Epidermal melanocyte (primary cell): ENCODE measurements around the gene ATP5F1D.

Source experiments
- DNase-seq: peaks from one replicate; pipeline ENCODE4 v3.0.0; 2011; ENCODE audit warnings: low spot score; ENCODE audit not compliant: insufficient read length

The ATP5F1D gene

DNA sequence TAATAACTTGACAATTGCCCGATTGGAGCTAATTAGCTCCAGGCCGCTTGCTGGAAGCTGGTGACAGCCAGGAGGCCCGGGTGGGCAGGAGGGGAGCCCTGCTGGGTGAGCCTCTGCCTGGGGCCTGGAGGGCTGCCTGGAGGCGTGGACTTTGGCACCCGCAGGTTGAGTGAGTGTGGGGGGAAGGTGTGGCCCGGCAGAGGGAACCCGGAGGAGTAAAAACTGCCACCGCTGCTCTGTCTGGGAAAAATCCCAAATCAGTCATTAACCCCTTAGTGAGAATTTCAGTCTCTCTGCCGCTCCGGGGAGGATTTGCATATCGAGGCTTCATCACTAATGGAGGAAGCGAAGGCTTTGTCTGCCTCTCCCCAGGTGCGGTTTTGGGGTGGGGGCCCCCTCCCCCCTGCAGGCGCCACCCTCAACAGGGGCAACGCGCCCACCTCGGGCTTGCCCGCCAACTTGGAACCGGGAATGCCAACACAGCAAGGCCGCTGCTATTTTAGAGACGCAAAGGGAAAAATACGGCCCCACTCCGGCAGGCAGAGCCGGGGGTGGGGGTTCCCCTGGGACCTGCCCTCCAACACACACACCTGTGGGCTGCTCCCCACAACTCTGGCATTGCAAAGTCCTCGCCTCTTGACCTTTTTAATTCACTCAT, 50.3 kb downstream of the ATP5F1D start:
- no peak for DNase-seq

DNA sequence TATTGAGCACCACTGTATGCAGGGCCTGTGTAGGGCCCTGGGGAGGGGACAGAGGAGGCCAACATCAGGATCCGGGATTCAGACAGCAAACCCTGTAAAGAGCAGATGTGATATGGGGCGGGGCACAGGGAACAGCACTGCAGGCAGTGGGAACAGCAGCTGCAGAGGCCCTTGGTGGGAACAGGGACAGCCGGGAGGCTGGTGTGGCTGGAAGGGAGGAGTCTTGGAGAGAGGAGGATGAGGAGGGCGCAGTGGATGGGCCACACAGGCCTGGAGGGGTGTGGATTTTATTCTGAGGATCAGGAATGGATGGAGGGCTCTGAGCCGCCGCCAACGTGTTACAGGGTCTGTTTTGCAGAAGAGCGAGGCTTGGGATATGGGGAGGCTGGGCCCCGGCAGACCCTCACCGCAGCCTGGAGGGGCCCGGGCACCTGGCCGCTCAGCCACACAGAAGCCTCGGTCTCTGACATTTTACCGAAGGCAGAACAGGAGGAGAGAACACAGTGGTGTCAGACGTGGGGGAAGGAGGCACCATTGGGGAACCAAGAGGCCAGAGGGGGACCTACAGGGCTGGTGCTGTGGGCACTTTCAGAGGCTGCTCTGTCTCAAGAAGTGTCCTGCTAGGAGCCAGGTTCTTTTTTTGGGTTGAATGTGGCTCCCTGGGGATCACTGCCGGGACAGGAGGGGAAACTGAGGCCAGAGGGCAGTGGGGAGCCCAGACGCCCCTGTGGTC, 51.0 kb downstream of the ATP5F1D start:
- no peak for DNase-seq

DNA sequence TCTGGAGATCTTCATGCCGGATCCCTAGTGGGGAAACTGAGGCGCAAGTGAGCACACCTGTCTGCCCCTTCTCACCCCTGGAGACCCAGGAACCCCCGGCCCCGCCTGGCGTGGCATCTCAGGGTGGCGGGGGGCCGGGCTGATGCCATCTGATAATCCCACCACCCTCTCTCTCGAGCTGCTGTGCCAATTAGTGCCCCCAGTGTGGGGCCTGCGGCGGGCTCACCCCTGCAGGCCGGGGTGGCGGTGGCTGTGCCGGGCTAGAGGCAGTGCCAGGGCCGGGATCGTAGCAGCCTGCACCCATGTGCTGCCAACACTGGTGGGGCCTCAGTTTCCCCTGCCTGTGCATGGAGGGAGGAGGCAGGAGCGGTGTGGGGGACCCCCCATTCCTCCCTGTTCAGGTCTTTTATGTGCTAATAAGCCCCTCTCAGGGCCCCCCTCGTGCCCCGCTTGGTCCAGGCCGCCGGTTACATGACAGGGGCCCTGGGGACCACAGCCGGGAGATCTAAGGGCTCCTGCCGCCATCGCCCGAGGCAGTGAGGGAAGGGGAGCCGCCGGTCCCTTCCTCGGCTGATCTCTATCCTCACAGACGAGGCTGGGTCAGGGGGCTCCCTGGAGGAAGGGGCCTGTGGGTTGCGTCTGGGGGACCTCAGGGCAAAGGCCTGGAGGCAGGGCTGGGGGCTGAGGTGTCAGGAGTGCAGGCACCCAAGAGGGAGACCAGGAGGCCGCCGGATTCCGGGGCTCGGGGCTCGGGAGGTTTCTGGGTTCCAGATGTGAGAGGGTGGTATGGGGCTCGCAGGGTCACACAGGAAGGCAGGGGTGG, 52.4 kb downstream of the ATP5F1D start:
- no peak for DNase-seq
